Small intestine (tissue), 7 donors: Measurements from ENCODE around the gene CDIPT. TPM values are rescaled to one million over a fixed set of nuclear protein-coding genes. Genes with fewer than 3 reads are reported as not detected.

ENCODE experiments used
- DNase-seq, 2 donors: peaks; one replicate each; pipeline versions ENCODE4 v3.0.0 to v3.0.0-alpha.2; 2013
- FAIRE-seq: peaks from 2 replicates; lab custom pipeline; 2012; peaks lifted over from hg19 to GRCh38; lab: Jason Lieb, UNC
- H3K27ac ChIP-seq, 3 donors: one replicate each; pipeline ENCODE4 v1.5.1; 2013; ENCODE audit warnings: low read length in 2 of 3, mild to moderate bottlenecking in 2 of 3, control low read depth in 1 of 3, inconsistent platforms in 1 of 3, low read depth in 1 of 3, moderate library complexity in 1 of 3
- H3K27me3 ChIP-seq, 3 donors: one replicate each; pipeline ENCODE4 v1.6.1; 2013; ENCODE audit warnings: low read length in 3 of 3, inconsistent platforms in 1 of 3; ENCODE audit not compliant: control insufficient read depth in 3 of 3, insufficient read depth in 3 of 3
- H3K36me3 ChIP-seq, 3 donors: one replicate each; pipeline ENCODE4 v1.6.1; 2013; ENCODE audit warnings: low read length in 3 of 3, inconsistent platforms in 1 of 3, low read depth in 1 of 3, mild to moderate bottlenecking in 1 of 3, moderate library complexity in 1 of 3; ENCODE audit not compliant: control insufficient read depth in 3 of 3, insufficient read depth in 2 of 3
- H3K4me1 ChIP-seq, 3 donors: one replicate each; pipeline ENCODE4 v1.6.1; 2013; ENCODE audit warnings: low read length in 2 of 3, inconsistent platforms in 1 of 3, low read depth in 1 of 3, mild to moderate bottlenecking in 1 of 3, moderate library complexity in 1 of 3; ENCODE audit not compliant: control insufficient read depth in 3 of 3, insufficient read depth in 2 of 3
- H3K4me3 ChIP-seq, 3 donors: one replicate each; pipeline ENCODE4 v1.5.1; 2013; ENCODE audit warnings: low read length in 3 of 3, control low read depth in 1 of 3, inconsistent platforms in 1 of 3, low read depth in 1 of 3, mild to moderate bottlenecking in 1 of 3, moderate library complexity in 1 of 3
- H3K9me3 ChIP-seq, 2 donors: one replicate each; pipeline ENCODE4 v1.6.1; 2013; ENCODE audit warnings: low read depth in 1 of 2, low read length in 1 of 2; ENCODE audit not compliant: control insufficient read depth in 2 of 2, insufficient read depth in 1 of 2
- WGBS, 3 donors: extraction: QIAGEN DNeasy Blood & Tissue Kit; methylation state at CpG; one replicate each; pipeline ENCODE4 v1.1.7; 2013; 5-methylcytosine and 5-hydroxymethylcytosine counted together
- polyA plus RNA-seq, 4 donors: library from polyadenylated mRNA; stranded (reverse) in 3 of 4; unstranded in 1 of 4; fragments of 200-250 nt in 3 of 4; fragments of 120-200 nt in 1 of 4; gene quantifications; one replicate each; pipeline versions ENCODE4 v1.2.1 to v1.2.3, GENCODE V29; 2013
- donor health status: healthy with polysubstance abuse.
- donor health status: control.
- donor health status: control.
- donor health status: Bipolar disorder and iron deficiency.
- donor health status: healthy.

Gene CDIPT
- polyA plus RNA-seq, 4 donors, result 51.9 to 76.9 (median 61.2) TPM

- no peaks in the 10 kb centered on the region for H3K9me3 ChIP-seq
- H3K4me1 ChIP-seq, result peaks cover 7 to 60% (median 18%) of the 10 kb centered on the region in 3 donors
- DNase-seq (peak in 1 of 2 donors; percentile 67), FAIRE-seq (no peak)
- H3K27me3 ChIP-seq, result peaks cover 0 to 21% (median 0%) of the 10 kb centered on the region in 3 donors
- H3K27ac ChIP-seq, result peak within 1 kb of the TSS; percentile 47 to 79 (median 75)
- peaks cover 0 to 35% (median 0%) of the 10 kb centered on the region in 3 donors for H3K36me3 ChIP-seq
- peak within 1 kb of the TSS; percentile 31 to 63 (median 54) for H3K4me3 ChIP-seq
- WGBS, 3 donors, result 2 to 5% (median 3%) methylated on average over 59 to 69 of the region's 69 CpGs
These were observed 50.9 kb downstream of the CDIPT start, which contains the start of gene PRRT2 for GRCh38 chr16:29811896-29812665. Gene PRRT2, plus strand, starts transcription at chr16:29812193. Its CDS starts 862 bp downstream, at chr16:29813055.

- Histone ChIP-seq H3K4me3 (peak overlapping the region; percentile 4 to 63 (median 54)), H3K9me3 (no peaks in the 10 kb centered on the region), H3K4me1 (peaks cover 7 to 57% (median 18%) of the 10 kb centered on the region in 3 donors), H3K27me3 (peaks cover 0 to 21% (median 0%) of the 10 kb centered on the region in 3 donors), H3K27ac (peak overlapping the region; percentile 47 to 79 (median 75)), H3K36me3 (peaks cover 0 to 35% (median 0%) of the 10 kb centered on the region in 3 donors)
- peak; percentile 95 for DNase-seq
- 0 to 1% (median 1%) methylated on average over 29 to 31 of the region's 31 CpGs for WGBS, 3 donors
- no peak for FAIRE-seq
These were observed 51.7 kb downstream of the CDIPT start for GRCh38 chr16:29811170-29811895.

GRCh38 chr16:29810699-29811169 is 52.3 kb downstream of the CDIPT start:
- Histone ChIP-seq H3K4me3 (no peak overlapping the region), H3K27ac (peak overlapping the region in 2 of 3 donors; percentile 55 to 75), H3K9me3 (no peaks in the 10 kb centered on the region), H3K4me1 (peaks cover 7 to 57% (median 18%) of the 10 kb centered on the region in 3 donors), H3K27me3 (peaks cover 0 to 21% (median 0%) of the 10 kb centered on the region in 3 donors), H3K36me3 (peaks cover 0 to 35% (median 0%) of the 10 kb centered on the region in 3 donors)
- FAIRE-seq (no peak), DNase-seq (no peak)
- 28 to 33% (median 29%) methylated on average over 9 of the region's 9 CpGs for WGBS, 3 donors

- Histone ChIP-seq H3K36me3 (peaks cover 0 to 35% (median 0%) of the 10 kb centered on the region in 3 donors), H3K4me1 (peaks cover 7 to 54% (median 18%) of the 10 kb centered on the region in 3 donors), H3K27me3 (peaks cover 0 to 21% (median 0%) of the 10 kb centered on the region in 3 donors), H3K27ac (peak overlapping the region in 2 of 3 donors; percentile 55 to 75), H3K9me3 (no peaks in the 10 kb centered on the region), H3K4me3 (peak overlapping the region in 1 of 3 donors; percentile 29)
- no peak for DNase-seq
- FAIRE-seq, result no peak
- 56 to 63% (median 60%) methylated on average over 21 to 23 of the region's 23 CpGs for WGBS, 3 donors
These were observed 53.0 kb downstream of the CDIPT start for GRCh38 chr16:29809850-29810698.

- Histone ChIP-seq H3K9me3 (no peaks in the 10 kb centered on the region), H3K27ac (peak overlapping the region; percentile 12 to 77 (median 12)), H3K4me3 (peak overlapping the region in 1 of 3 donors; percentile 29), H3K27me3 (peaks cover 0 to 20% (median 0%) of the 10 kb centered on the region in 3 donors), H3K4me1 (peaks cover 7 to 53% (median 18%) of the 10 kb centered on the region in 3 donors), H3K36me3 (peaks cover 0 to 35% (median 0%) of the 10 kb centered on the region in 3 donors)
- DNase-seq (no peak), FAIRE-seq (no peak)
- WGBS, 3 donors, result 62 to 78% (median 77%) methylated on average over 30 to 31 of the region's 31 CpGs
These were observed 53.8 kb downstream of the CDIPT start for GRCh38 chr16:29809031-29809747.

Other genes starting within 250 kb of the CDIPT start
- gene SPN, start 200.0 kb downstream of the CDIPT start, polyA plus RNA-seq, result 1 to 10 TPM; 1.1 to 4.8 (median 1.4) TPM
- gene QPRT, start 184.0 kb downstream of the CDIPT start, polyA plus RNA-seq, result 100 to 1,000 TPM in 1 of 4 donors, 10 to 100 TPM in 3; 30.2 to 286 (median 32.0) TPM
- gene C16orf54, start 117.2 kb downstream of the CDIPT start, polyA plus RNA-seq, result 1 to 10 TPM in 2 of 4 donors, under 1 TPM in 2; 0.22 to 2.2 (median 1.2) TPM
- gene ZG16, start 85.0 kb downstream of the CDIPT start, polyA plus RNA-seq, result 100 to 1,000 TPM in 1 of 4 donors, 10 to 100 TPM in 2, 1 to 10 TPM in 1; 4.8 to 186 (median 47.4) TPM
- 10 to 100 TPM; 17.0 to 61.7 (median 34.5) TPM for gene KIF22, start 72.5 kb downstream of the CDIPT start, polyA plus RNA-seq
- 100 to 1,000 TPM in 2 of 4 donors, 10 to 100 TPM in 2; 91.9 to 269 (median 170) TPM for gene MAZ, start 56.7 kb downstream of the CDIPT start, polyA plus RNA-seq
- gene PRRT2, start 51.0 kb downstream of the CDIPT start, polyA plus RNA-seq, result 1 to 10 TPM in 2 of 4 donors, under 1 TPM in 1, not detected in 1; 0.27 to 6.3 (median 2.7) TPM
- gene PAGR1, start 47.1 kb downstream of the CDIPT start, polyA plus RNA-seq, result 10 to 100 TPM; 36.9 to 46.0 (median 43.1) TPM
- gene MVP, start 42.8 kb downstream of the CDIPT start, polyA plus RNA-seq, result 100 to 1,000 TPM; 175 to 558 (median 292) TPM
- 10 to 100 TPM in 2 of 4 donors, under 1 TPM in 2; 0.67 to 38.9 (median 8.8) TPM for gene SEZ6L2, start 36.3 kb upstream of the CDIPT start, polyA plus RNA-seq
- gene ASPHD1, start 37.3 kb upstream of the CDIPT start, polyA plus RNA-seq, result 10 to 100 TPM in 1 of 4 donors, 1 to 10 TPM in 2, under 1 TPM in 1; 0.67 to 11.5 (median 3.0) TPM
- 10 to 100 TPM; 10.8 to 26.6 (median 15.9) TPM for gene KCTD13, start 63.0 kb upstream of the CDIPT start, polyA plus RNA-seq
- 100 to 1,000 TPM; 163 to 334 (median 242) TPM for gene TMEM219, start 98.9 kb upstream of the CDIPT start, polyA plus RNA-seq
- 10 to 100 TPM; 21.6 to 36.7 (median 29.0) TPM for gene TAOK2, start 110.6 kb upstream of the CDIPT start, polyA plus RNA-seq
- gene HIRIP3, start 132.4 kb upstream of the CDIPT start, polyA plus RNA-seq, result 10 to 100 TPM; 10.1 to 15.2 (median 14.8) TPM
- gene INO80E, start 133.0 kb upstream of the CDIPT start, polyA plus RNA-seq, result 10 to 100 TPM; 49.2 to 80.4 (median 55.9) TPM
- gene DOC2A, start 147.8 kb upstream of the CDIPT start, polyA plus RNA-seq, result 1 to 10 TPM in 3 of 4 donors, not detected in 1; 1.3 to 4.6 (median 1.6) TPM
- gene C16orf92, start 160.0 kb upstream of the CDIPT start, polyA plus RNA-seq, result not detected
- gene TLCD3B, start 168.0 kb upstream of the CDIPT start, polyA plus RNA-seq, result 1 to 10 TPM in 1 of 4 donors, under 1 TPM in 1, not detected in 2; 0.47 to 1.4 TPM
- 1,000 to 10,000 TPM in 2 of 4 donors, 100 to 1,000 TPM in 2; 406 to 1,111 (median 984) TPM for gene ALDOA, start 202.5 kb upstream of the CDIPT start, polyA plus RNA-seq
- gene PPP4C, start 212.8 kb upstream of the CDIPT start, polyA plus RNA-seq, result 100 to 1,000 TPM in 3 of 4 donors, 10 to 100 TPM in 1; 93.0 to 145 (median 122) TPM
- gene TBX6, start 228.7 kb upstream of the CDIPT start, polyA plus RNA-seq, result 1 to 10 TPM in 2 of 4 donors, under 1 TPM in 2; 0.54 to 1.6 (median 1.2) TPM
- 100 to 1,000 TPM in 2 of 4 donors, 10 to 100 TPM in 2; 39.6 to 154 (median 99.6) TPM for gene YPEL3, start 233.0 kb upstream of the CDIPT start, polyA plus RNA-seq